Liver (tissue), 3 donors: Measurements from ENCODE around the gene NTM.

Experiments used
- CTCF ChIP-seq: fragments of 150-350 bp; IDR thresholded peaks from 2 replicates; pipeline ENCODE4 v1.5.1; 2017; ENCODE audit warnings: improper control_type of control experiment, low read depth, low read length; ENCODE audit not compliant: missing input control
- EGR1 ChIP-seq, 2 donors: IDR thresholded peaks; 2 replicates each; pipeline ENCODE4 v1.6.1; 2016 to 2018; ENCODE audit warnings: antibody characterized with exemption in 2 of 2, low read depth in 2 of 2
- GABPA ChIP-seq, 2 donors: IDR thresholded peaks in 1 of 2; conservative IDR thresholded peaks in 1 of 2; 2 replicates each; pipeline ENCODE4 v1.6.1; 2016; ENCODE audit warnings: antibody characterized with exemption in 2 of 2, mild to moderate bottlenecking in 1 of 2, moderate library complexity in 1 of 2
- HNF4A ChIP-seq, 2 donors: conservative IDR thresholded peaks; 2 replicates each; pipeline ENCODE4 v1.6.1; 2016; ENCODE audit warnings: antibody characterized with exemption in 2 of 2, mild to moderate bottlenecking in 2 of 2
- MAX ChIP-seq: IDR thresholded peaks from 2 replicates; pipeline ENCODE4 v1.6.1; 2016; ENCODE audit warnings: antibody characterized with exemption
- RAD21 ChIP-seq, 2 donors: IDR thresholded peaks; 2 replicates each; pipeline ENCODE4 v1.6.1; 2016; ENCODE audit warnings: antibody characterized with exemption in 2 of 2, mild to moderate bottlenecking in 2 of 2
- REST ChIP-seq: IDR thresholded peaks from 2 replicates; pipeline ENCODE4 v1.6.1; 2016; ENCODE audit warnings: antibody characterized with exemption, mild to moderate bottlenecking
- SP1 ChIP-seq: IDR thresholded peaks from 2 replicates; pipeline ENCODE4 v1.6.1; 2018; ENCODE audit warnings: antibody characterized with exemption, mild to moderate bottlenecking
- TAF1 ChIP-seq: conservative IDR thresholded peaks from 2 replicates; pipeline ENCODE4 v1.6.1; 2016; ENCODE audit warnings: antibody characterized with exemption, mild to moderate bottlenecking
- donor health status: healthy.
- donor health status: healthy.

GRCh38 chr11:131854391-131854790 is 484.0 kb downstream of the NTM start:
- TF ChIP-seq EGR1 (IDR thresholded peaks at IDR 0.05; ENCODE audit: low read depth in 2 of 2), result no peak
- TF ChIP-seq HNF4A (conservative IDR thresholded peaks at IDR 0.05), result no peak
- TF ChIP-seq MAX, result no peak
- TF ChIP-seq CTCF, result no peak
- TF ChIP-seq SP1, result no peak
- no peak for TF ChIP-seq TAF1
- TF ChIP-seq RAD21 (IDR thresholded peaks at IDR 0.05), result no peak
- TF ChIP-seq GABPA (IDR thresholded peaks at IDR 0.05 in 1 of 2, conservative IDR thresholded peaks at IDR 0.05 in 1 of 2), result no peak
- TF ChIP-seq REST, result no peak
